HG03175 (cell line): Measurements from ENCODE around the gene DBNDD1.
"Not testable (repeated sequence)": the region's sequence is repeated elsewhere in the genome, so short reads cannot be mapped to it uniquely, and the experiment has no call there.

Experiments used
- ATAC-seq: cut with Tn5 transposase; IDR thresholded peaks from one replicate; pipeline ENCODE4 v1.9.1; 2021; ENCODE audit warnings: mild to moderate bottlenecking, moderate library complexity; ENCODE audit not compliant: unreplicated experiment

Gene DBNDD1

GRCh38 chr16:90018652-90019542, at the start of gene DBNDD1:
Gene DBNDD1, minus strand, starts transcription at chr16:90019456. Its CDS starts 115 bp downstream, at chr16:90019341.
- no peak for ATAC-seq

GRCh38 chr16:90061437-90061836, 42.2 kb upstream of the DBNDD1 start:
- ATAC-seq: no peak

GRCh38 chr16:90057738-90058173, 38.5 kb upstream of the DBNDD1 start:
- ATAC-seq: no peak

GRCh38 chr16:90056521-90056920, 37.3 kb upstream of the DBNDD1 start:
- not testable (repeated sequence) for ATAC-seq

GRCh38 chr16:90055371-90055770, 36.1 kb upstream of the DBNDD1 start:
- ATAC-seq: no peak

- ATAC-seq: no peak
Measured at GRCh38 chr16:90054554-90054953, 35.3 kb upstream of the DBNDD1 start.

- no peak for ATAC-seq
Measured at GRCh38 chr16:90053902-90054500, 34.7 kb upstream of the DBNDD1 start.

GRCh38 chr16:90050969-90051368, 31.7 kb upstream of the DBNDD1 start:
- ATAC-seq: no peak

- ATAC-seq: no peak
Measured at GRCh38 chr16:90048737-90049330, 29.6 kb upstream of the DBNDD1 start.

GRCh38 chr16:90048347-90048722, 29.1 kb upstream of the DBNDD1 start:
- ATAC-seq: no peak

- no peak for ATAC-seq
Measured at GRCh38 chr16:90047714-90048346, 28.6 kb upstream of the DBNDD1 start.

GRCh38 chr16:90046971-90047713, 27.9 kb upstream of the DBNDD1 start:
- no peak for ATAC-seq

GRCh38 chr16:90046122-90046970, 27.1 kb upstream of the DBNDD1 start:
- no peak for ATAC-seq

GRCh38 chr16:90044111-90044551, 24.9 kb upstream of the DBNDD1 start:
- no peak for ATAC-seq

- ATAC-seq: no peak
Measured at GRCh38 chr16:90043526-90043925, 24.3 kb upstream of the DBNDD1 start.

GRCh38 chr16:90042946-90043514, 23.8 kb upstream of the DBNDD1 start:
- ATAC-seq: no peak

GRCh38 chr16:90041896-90042473, 22.7 kb upstream of the DBNDD1 start:
- ATAC-seq: no peak

GRCh38 chr16:90040152-90041023, 21.1 kb upstream of the DBNDD1 start:
- no peak for ATAC-seq
